ENCODE results near the gene MGLL.

The MGLL gene

GRCh38 chr3:127851899-127852298, 29.6 kb upstream of the MGLL start:
- no peak overlapping the region for H3K4me3 ChIP-seq (ENCODE audit: low read length)
- H3K4me1 ChIP-seq (ENCODE audit: control insufficient read depth, insufficient read depth, low read length), result no peaks in the 10 kb centered on the region
- no peak overlapping the region for H3K27ac ChIP-seq (ENCODE audit: low read depth, low read length)
- no peak overlapping the region for H3K9ac ChIP-seq (ENCODE audit: low read length)
- no peaks in the 10 kb centered on the region for H3K27me3 ChIP-seq (ENCODE audit: control insufficient read depth, insufficient read depth, low read length)
- no peaks in the 10 kb centered on the region for H3K36me3 ChIP-seq (ENCODE audit: control insufficient read depth, insufficient read depth, low read length)

GRCh38 chr3:127849368-127849767, 27.1 kb upstream of the MGLL start:
- no peaks in the 10 kb centered on the region for H3K27me3 ChIP-seq (ENCODE audit: control insufficient read depth, insufficient read depth, low read length)
- no peak overlapping the region for H3K27ac ChIP-seq (ENCODE audit: low read depth, low read length)
- H3K36me3 ChIP-seq (ENCODE audit: control insufficient read depth, insufficient read depth, low read length), result no peaks in the 10 kb centered on the region
- H3K4me1 ChIP-seq (ENCODE audit: control insufficient read depth, insufficient read depth, low read length), result no peaks in the 10 kb centered on the region
- H3K4me3 ChIP-seq (ENCODE audit: low read length), result no peak overlapping the region
- no peak overlapping the region for H3K9ac ChIP-seq (ENCODE audit: low read length)

GRCh38 chr3:127848131-127849129, 26.1 kb upstream of the MGLL start:
- H3K9ac ChIP-seq (ENCODE audit: low read length), result no peak overlapping the region
- H3K27ac ChIP-seq (ENCODE audit: low read depth, low read length), result no peak overlapping the region

GRCh38 chr3:127847236-127847720, 25.0 kb upstream of the MGLL start:
- Histone ChIP-seq H3K27ac (ENCODE audit: low read depth, low read length) (no peak overlapping the region), H3K9ac (ENCODE audit: low read length) (no peak overlapping the region)

More at GRCh38 chr3:127848131-127849129, 26.1 kb upstream of the MGLL start:
- Histone ChIP-seq H3K4me3 (ENCODE audit: low read length) (no peak overlapping the region), H3K27me3 (ENCODE audit: control insufficient read depth, insufficient read depth, low read length) (no peaks in the 10 kb centered on the region), H3K36me3 (ENCODE audit: control insufficient read depth, insufficient read depth, low read length) (no peaks in the 10 kb centered on the region), H3K4me1 (ENCODE audit: control insufficient read depth, insufficient read depth, low read length) (no peaks in the 10 kb centered on the region)

GRCh38 chr3:127846576-127846975, 24.3 kb upstream of the MGLL start:
- Histone ChIP-seq H3K9ac (ENCODE audit: low read length) (no peak overlapping the region), H3K27ac (ENCODE audit: low read depth, low read length) (no peak overlapping the region), H3K36me3 (ENCODE audit: control insufficient read depth, insufficient read depth, low read length) (no peaks in the 10 kb centered on the region), H3K4me1 (ENCODE audit: control insufficient read depth, insufficient read depth, low read length) (no peaks in the 10 kb centered on the region), H3K4me3 (ENCODE audit: low read length) (no peak overlapping the region), H3K27me3 (ENCODE audit: control insufficient read depth, insufficient read depth, low read length) (no peaks in the 10 kb centered on the region)

More at GRCh38 chr3:127847236-127847720, 25.0 kb upstream of the MGLL start:
- Histone ChIP-seq H3K27me3 (ENCODE audit: control insufficient read depth, insufficient read depth, low read length) (no peaks in the 10 kb centered on the region), H3K36me3 (ENCODE audit: control insufficient read depth, insufficient read depth, low read length) (no peaks in the 10 kb centered on the region), H3K4me1 (ENCODE audit: control insufficient read depth, insufficient read depth, low read length) (no peaks in the 10 kb centered on the region), H3K4me3 (ENCODE audit: low read length) (no peak overlapping the region)

- Histone ChIP-seq H3K27me3 (ENCODE audit: control insufficient read depth, insufficient read depth, low read length) (no peaks in the 10 kb centered on the region), H3K36me3 (ENCODE audit: control insufficient read depth, insufficient read depth, low read length) (no peaks in the 10 kb centered on the region), H3K4me3 (ENCODE audit: low read length) (no peak overlapping the region), H3K4me1 (ENCODE audit: control insufficient read depth, insufficient read depth, low read length) (no peaks in the 10 kb centered on the region), H3K27ac (ENCODE audit: low read depth, low read length) (no peak overlapping the region), H3K9ac (ENCODE audit: low read length) (no peak overlapping the region)
These were observed 22.1 kb upstream of the MGLL start for GRCh38 chr3:127844326-127844942.

GRCh38 chr3:127840671-127841070, 18.4 kb upstream of the MGLL start:
- Histone ChIP-seq H3K27me3 (ENCODE audit: control insufficient read depth, insufficient read depth, low read length) (no peaks in the 10 kb centered on the region), H3K9ac (ENCODE audit: low read length) (no peak overlapping the region), H3K4me1 (ENCODE audit: control insufficient read depth, insufficient read depth, low read length) (no peaks in the 10 kb centered on the region), H3K36me3 (ENCODE audit: control insufficient read depth, insufficient read depth, low read length) (no peaks in the 10 kb centered on the region), H3K27ac (ENCODE audit: low read depth, low read length) (no peak overlapping the region), H3K4me3 (ENCODE audit: low read length) (no peak overlapping the region)

- no peaks in the 10 kb centered on the region for H3K36me3 ChIP-seq (ENCODE audit: control insufficient read depth, insufficient read depth, low read length)
- H3K27ac ChIP-seq (ENCODE audit: low read depth, low read length), result no peak overlapping the region
- no peaks in the 10 kb centered on the region for H3K4me1 ChIP-seq (ENCODE audit: control insufficient read depth, insufficient read depth, low read length)
- no peak overlapping the region for H3K9ac ChIP-seq (ENCODE audit: low read length)
- H3K27me3 ChIP-seq (ENCODE audit: control insufficient read depth, insufficient read depth, low read length), result no peaks in the 10 kb centered on the region
- no peak overlapping the region for H3K4me3 ChIP-seq (ENCODE audit: low read length)
These were observed 16.8 kb upstream of the MGLL start for GRCh38 chr3:127839099-127839498.

- Histone ChIP-seq H3K27ac (ENCODE audit: low read depth, low read length) (no peak overlapping the region), H3K27me3 (ENCODE audit: control insufficient read depth, insufficient read depth, low read length) (no peaks in the 10 kb centered on the region), H3K36me3 (ENCODE audit: control insufficient read depth, insufficient read depth, low read length) (no peaks in the 10 kb centered on the region)
These were observed 13.9 kb upstream of the MGLL start for GRCh38 chr3:127835993-127836882.

GRCh38 chr3:127834771-127835170, 12.5 kb upstream of the MGLL start:
- Histone ChIP-seq H3K4me1 (ENCODE audit: control insufficient read depth, insufficient read depth, low read length) (no peaks in the 10 kb centered on the region), H3K4me3 (ENCODE audit: low read length) (no peak overlapping the region), H3K27me3 (ENCODE audit: control insufficient read depth, insufficient read depth, low read length) (no peaks in the 10 kb centered on the region), H3K36me3 (ENCODE audit: control insufficient read depth, insufficient read depth, low read length) (no peaks in the 10 kb centered on the region), H3K27ac (ENCODE audit: low read depth, low read length) (no peak overlapping the region), H3K9ac (ENCODE audit: low read length) (no peak overlapping the region)

More at GRCh38 chr3:127835993-127836882, 13.9 kb upstream of the MGLL start:
- no peak overlapping the region for H3K4me3 ChIP-seq (ENCODE audit: low read length)
- H3K4me1 ChIP-seq (ENCODE audit: control insufficient read depth, insufficient read depth, low read length), result no peaks in the 10 kb centered on the region
- H3K9ac ChIP-seq (ENCODE audit: low read length), result no peak overlapping the region

- no peak overlapping the region for H3K27ac ChIP-seq (ENCODE audit: low read depth, low read length)
- no peak overlapping the region for H3K4me3 ChIP-seq (ENCODE audit: low read length)
- H3K4me1 ChIP-seq (ENCODE audit: control insufficient read depth, insufficient read depth, low read length), result no peaks in the 10 kb centered on the region
- H3K36me3 ChIP-seq (ENCODE audit: control insufficient read depth, insufficient read depth, low read length), result no peaks in the 10 kb centered on the region
- no peak overlapping the region for H3K9ac ChIP-seq (ENCODE audit: low read length)
- no peaks in the 10 kb centered on the region for H3K27me3 ChIP-seq (ENCODE audit: control insufficient read depth, insufficient read depth, low read length)
These were observed 11.1 kb upstream of the MGLL start for GRCh38 chr3:127833281-127834032.
